ENCODE measurements around the gene IGF2BP3.

GRCh38 chr7:23449941-23450340 is 20.4 kb downstream of the IGF2BP3 start:
- TF ChIP-seq, protein P1, sequence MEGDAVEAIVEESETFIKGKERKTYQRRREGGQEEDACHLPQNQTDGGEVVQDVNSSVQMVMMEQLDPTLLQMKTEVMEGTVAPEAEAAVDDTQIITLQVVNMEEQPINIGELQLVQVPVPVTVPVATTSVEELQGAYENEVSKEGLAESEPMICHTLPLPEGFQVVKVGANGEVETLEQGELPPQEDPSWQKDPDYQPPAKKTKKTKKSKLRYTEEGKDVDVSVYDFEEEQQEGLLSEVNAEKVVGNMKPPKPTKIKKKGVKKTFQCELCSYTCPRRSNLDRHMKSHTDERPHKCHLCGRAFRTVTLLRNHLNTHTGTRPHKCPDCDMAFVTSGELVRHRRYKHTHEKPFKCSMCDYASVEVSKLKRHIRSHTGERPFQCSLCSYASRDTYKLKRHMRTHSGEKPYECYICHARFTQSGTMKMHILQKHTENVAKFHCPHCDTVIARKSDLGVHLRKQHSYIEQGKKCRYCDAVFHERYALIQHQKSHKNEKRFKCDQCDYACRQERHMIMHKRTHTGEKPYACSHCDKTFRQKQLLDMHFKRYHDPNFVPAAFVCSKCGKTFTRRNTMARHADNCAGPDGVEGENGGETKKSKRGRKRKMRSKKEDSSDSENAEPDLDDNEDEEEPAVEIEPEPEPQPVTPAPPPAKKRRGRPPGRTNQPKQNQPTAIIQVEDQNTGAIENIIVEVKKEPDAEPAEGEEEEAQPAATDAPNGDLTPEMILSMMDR (IDR thresholded peaks at IDR 0.05) = no peak
- no peak for TF ChIP-seq POLR2A (IDR thresholded peaks at IDR 0.05)
